HL-60/S4 (cell line): Measurements from ENCODE around the gene TDP1.

Experiments used
- in situ Hi-C: fragments of 300-500 bp; cut with MboI; formaldehyde crosslinking; loops from 2 replicates; pipeline ENCODE4 v1.14.3; 2022; ENCODE audit warnings: low sequenced_read_pairs

TDP1 gene

DNA sequence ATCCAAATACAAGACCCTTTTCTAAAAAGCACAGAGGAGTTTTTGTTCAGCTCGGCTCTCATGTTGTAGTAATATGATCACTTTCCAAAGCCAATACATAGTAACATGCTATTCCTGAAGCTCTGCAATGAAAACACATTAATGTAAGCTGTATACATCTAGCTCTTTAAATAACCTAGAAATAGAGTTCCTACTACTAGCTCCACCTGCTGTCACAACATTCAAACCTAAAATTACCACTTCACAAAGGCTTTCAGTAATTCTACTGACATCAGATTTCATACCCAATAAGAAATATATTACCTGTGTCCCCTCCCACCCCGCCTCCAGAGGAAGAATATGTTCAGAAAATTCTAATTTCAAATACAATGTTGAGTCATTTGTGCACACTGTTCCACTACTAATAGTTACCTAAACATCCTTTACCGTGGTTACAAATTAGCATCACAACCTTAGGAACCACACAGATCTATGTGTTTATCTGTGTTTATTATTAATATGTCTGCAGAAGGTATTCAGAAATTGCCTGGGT is 19.0 kb upstream of the TDP1 start:
- in situ Hi-C loops = no loop called here

DNA sequence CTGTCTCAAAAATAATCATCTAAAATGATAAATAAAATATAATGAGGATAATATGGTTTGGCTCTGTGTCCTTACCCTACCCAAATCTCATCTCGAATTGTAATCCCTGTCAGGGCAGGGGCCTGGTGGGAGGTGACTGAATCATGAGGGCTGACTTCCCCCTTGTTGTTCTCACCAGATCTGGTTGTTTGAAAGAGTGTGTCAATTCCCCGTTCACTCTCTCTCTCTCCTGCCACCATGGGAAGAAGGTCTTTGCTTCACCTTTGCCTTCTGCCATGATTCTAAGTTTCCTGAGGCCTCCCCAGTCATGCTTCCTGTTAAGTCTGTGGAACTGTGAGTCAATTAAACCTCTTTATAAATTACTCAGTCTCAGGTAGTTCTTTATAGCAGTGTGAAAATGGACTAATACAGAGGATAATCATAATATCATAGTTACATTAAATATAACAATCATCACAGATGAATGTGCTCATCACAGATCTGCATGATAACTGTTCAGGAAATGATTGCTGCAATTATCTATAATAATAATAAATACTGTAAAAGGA is 13.8 kb upstream of the TDP1 start:
- in situ Hi-C loops = no loop called here

DNA sequence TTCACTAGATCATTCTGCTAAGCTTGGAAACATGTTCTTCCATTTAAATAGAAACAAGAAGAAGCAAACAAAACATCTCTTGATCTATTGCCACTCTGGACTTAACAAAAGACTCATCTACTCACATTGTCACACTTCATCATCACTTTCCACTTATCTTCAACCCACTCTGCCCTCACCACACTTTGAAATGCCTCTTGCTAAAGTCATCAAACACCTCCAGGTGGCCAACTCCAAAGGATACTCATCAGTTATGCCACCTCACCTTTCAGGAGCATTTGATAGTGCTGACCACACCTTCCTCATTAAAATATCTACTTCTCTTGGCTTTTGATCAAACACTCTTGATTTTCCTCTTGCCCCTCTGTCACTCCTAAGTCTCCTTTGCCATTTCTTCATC is 8.4 kb upstream of the TDP1 start:
- in situ Hi-C loops = no loop called here

DNA sequence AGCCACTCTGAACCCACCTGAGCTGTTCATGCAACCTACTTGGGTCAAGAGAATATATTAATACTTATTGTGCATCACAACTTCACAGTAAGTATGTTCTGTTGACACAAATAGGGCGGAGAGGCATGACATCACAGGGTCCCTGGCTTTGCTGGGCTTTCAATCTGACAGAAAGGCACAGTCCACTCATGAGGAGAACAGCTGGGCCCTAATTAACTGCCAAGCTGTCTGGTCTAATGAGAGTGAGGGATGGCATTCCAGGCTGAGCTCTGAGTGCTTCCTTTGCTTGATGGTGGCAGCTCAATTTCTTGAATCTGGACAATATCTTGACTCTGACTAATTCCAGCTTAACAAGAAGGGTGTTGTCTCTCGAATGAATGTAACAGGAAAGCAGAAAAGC is 3.2 kb upstream of the TDP1 start:
- in situ Hi-C loops = no loop called here

DNA sequence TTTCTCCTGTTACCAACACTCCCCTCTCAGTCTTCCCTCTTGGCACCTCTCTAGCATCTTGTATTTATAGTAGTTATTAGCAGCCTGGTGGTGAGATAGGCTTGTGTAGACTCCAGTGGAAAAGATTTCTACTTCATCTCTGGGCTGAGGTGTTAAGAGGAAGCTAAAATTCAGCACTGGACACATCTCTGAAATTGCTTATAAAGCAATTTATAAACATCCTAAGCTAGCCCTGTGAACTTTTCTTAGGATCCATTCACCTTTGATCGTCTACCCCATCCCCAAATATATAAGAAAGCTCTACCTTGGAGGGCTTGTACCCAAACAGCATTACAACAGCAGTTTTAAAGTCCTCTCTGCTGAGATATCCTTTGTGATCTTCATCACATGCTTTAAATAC is 2.1 kb upstream of the TDP1 start:
- in situ Hi-C loops = no loop called here

DNA sequence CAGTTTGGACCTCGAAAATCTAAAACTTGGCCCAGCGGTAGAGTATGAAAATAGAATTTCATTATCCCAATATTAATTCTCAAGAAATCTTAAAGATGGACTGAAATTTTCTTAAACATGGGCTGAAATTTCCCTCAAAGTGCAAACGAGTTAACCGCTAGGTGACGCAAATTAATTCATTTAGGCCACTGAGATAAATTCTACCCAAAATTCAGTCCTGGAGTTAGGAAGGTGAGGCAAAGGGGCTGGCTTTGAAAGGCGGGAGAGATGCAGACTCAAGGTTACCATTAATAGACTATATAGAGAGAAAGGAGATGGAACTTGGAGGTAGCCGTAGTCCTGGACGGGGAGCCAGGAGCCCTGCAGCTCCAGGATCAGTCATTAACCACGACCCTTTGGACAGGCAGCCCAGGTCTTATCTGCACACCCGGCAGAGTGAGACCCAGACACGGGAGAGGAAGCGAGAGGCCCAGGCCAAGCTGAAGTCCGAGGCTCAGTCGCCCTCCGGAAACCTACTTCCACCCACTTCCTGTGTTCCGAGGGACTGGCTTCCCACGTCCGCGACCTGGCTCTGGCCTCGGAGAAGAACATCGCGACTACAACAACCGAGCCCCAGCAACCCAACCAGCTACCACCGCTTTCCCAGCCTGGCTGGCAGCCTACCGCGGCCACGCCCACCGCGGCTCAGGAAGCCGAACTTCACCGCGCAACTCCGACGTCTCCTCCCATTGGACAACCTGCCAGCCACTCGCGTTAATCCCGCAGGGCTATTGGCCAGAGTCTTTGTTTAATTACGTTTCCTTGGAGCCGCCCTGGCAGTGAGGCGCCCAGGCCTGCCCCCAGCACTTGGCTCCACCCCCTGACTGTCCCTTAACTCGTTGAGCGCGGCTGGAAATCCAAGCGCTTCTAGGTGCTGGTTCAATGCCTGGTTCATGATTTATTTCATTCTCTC is 1.4 kb upstream of the TDP1 start, which contains the start of gene EFCAB11:
Gene EFCAB11, minus strand, starts transcription at position 661 of the 952 bp plus-strand sequence. Its CDS starts 70 bp downstream, at position 591.
- in situ Hi-C loops = no loop called here

DNA sequence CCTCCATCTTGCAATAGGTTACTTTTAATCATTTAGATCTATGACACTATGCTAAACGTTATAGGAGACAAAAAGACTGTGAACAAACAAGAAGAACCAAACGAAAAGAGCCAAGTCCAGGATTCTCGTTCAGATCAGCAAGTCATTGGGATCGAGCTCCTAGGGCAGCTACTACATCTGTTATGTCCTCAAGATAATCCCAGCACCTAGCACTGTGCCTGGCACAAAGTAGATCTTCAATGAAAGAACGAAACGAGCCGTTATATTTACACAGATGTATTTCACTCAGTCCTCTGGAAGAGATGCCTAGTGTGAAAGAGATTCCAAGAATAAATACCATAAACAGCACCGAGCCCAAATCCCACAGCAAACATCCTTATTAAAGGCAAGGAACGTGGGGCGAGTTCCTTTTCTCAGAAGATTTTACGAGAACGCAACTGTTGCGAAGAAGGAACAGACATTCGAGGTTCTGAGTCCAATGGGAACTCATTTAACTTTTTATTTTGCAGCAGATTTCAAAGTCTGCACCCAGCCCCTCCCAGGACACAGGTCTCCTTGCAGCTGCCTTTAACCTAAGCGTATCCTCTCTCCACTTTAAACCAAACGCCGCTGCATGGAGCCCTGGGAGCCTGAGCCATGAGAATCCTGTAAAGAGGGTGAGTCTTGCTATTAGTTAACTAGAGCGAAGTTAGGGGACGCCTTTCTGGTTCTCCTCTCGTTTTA is 544 bp upstream of the TDP1 start:
- in situ Hi-C loops = no loop called here

DNA sequence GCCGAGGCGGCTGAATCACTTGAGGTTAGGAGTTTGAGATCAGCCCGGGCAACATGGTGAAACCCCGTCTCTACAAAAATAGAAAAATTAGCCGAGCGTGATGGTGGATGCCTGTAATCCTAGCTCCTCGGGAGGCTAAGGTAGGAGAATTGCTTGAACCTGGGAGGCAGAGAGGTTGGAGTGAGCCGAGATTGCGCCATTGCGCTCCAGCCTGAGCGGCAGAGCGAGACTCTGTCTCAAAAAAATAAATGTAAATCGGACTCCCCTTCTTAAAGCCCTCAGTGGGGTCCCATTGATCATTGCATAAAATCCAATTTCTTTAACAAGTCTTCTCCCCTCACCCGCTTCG is 908 bp downstream of the TDP1 start:
- in situ Hi-C loops = no loop called here

DNA sequence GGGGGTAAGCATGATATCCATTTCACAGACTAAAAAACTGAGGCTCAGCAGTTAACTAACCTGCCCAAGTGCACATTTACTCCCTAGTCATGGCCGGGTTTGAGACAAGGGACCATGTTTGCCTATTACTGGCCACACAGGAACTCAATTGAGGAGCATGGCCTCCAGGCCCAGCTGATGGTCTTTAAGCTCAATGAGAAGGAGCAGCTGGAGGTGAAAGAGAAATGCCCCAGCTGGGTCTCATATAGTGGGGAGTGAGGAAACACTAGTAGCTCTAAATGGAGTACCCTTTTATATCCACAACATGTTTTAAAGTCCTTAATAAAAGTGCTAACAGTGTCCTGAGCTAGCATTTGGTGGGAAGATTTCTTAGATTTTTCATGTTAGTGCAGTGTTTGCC is 1.6 kb downstream of the TDP1 start:
- in situ Hi-C loops = no loop called here

DNA sequence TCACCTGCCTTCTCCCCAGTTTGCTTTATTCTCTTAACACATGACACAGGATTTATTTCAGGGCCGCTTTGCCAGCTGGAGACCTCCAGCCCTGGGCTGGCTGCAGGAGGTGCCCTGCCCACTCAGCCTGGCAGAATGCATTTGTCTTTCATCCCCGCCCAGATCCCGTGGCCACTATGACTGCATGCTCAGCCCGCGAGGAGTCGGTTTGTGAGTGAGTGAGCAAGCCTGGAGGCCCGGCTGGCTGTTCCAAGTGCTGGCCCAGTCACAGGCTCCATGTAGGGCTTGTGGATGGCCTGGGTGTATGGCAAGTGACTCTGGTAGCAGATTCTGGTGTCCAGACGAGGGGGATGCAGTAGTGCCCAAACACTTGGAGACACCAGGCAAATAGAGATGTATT is 2.1 kb downstream of the TDP1 start:
- in situ Hi-C loops = no loop called here

DNA sequence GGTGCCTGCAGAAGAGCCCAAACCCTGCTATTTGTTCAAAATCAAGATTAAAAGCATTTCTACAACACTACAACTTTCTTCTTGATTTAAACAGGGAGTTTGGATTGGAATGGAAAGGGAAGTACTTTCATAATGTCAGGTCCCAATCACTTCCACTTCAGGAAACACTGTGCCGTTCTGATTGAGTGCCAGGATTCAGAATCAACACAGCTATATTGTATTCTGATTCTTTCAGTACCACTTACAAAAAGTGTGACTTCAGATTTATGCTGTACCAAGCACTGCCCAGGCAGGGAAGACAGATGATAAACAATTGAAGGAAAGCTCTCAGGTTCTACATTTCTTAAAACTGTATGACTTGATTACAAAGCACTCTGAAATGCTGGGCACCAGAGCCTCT is 3.2 kb downstream of the TDP1 start:
- in situ Hi-C loops = no loop called here

DNA sequence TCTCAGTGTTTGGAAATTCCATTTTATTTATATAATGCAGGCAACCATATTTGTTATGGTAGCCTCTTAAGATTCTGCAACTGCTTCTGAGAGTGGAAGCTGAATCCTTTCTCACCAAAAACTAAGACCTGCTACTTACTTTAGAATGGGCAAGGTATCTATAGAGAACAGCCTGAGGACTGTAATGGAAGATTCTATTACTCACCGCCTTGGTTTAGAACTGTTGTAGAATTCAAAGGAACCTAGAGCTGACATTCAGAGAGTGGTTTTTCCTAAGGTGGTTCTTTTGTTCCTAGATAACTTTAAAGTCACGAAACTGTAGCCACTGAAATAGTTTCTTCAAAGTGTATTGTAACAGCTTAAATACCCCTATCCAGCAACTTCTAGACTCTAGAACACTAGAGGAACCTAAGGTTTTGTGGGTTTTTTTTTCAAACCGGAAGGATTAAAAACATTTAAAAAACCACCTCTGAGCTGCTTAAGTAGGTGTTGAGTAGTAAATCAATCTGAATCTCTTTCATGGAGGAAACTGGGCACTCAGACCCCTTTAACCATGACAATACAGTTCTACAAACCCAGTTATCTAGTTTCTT is 4.2 kb downstream of the TDP1 start:
- in situ Hi-C loops = no loop called here

DNA sequence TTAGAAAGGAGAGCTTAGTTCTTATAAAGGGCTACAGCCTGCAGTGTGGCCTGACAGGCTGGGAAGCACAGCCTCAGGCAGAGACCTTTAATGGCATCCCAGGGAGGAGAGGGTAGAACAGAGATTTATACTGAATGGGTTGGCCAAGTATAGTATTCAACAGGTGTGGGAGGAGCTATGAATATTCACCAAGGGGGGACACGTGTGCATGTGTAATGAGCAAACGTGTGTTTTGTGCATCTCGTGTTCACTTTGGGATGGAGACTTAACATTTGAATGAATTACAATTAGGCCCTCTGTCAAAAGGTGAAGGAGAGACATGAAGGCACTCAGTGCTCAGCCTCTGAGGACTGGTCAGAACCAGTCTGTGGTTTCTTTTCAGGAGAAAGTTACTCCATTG is 5.2 kb downstream of the TDP1 start:
- in situ Hi-C loops = no loop called here

DNA sequence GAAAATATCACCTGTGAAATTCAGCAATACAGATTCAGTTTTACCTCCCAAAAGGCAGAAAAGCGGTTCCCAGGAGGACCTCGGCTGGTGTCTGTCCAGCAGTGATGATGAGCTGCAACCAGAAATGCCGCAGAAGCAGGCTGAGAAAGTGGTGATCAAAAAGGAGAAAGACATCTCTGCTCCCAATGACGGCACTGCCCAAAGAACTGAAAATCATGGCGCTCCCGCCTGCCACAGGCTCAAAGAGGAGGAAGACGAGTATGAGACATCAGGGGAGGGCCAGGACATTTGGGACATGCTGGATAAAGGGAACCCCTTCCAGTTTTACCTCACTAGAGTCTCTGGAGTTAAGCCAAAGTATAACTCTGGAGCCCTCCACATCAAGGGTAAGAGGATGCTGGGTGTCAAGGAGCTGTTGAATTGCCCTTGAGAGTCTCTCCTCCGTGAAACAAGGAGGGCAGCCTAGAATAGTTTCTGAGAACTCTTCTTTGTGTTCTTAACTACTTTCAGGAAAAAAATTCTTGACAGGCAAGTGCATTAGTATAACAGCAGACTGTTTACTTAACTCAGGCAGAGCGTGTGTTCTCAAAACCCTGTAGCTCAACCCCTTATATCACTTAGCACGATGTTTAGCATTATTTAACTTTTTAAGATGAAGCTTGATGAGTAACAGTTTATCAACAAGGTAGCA is 7.7 kb downstream of the TDP1 start:
- in situ Hi-C loops = no loop called here

DNA sequence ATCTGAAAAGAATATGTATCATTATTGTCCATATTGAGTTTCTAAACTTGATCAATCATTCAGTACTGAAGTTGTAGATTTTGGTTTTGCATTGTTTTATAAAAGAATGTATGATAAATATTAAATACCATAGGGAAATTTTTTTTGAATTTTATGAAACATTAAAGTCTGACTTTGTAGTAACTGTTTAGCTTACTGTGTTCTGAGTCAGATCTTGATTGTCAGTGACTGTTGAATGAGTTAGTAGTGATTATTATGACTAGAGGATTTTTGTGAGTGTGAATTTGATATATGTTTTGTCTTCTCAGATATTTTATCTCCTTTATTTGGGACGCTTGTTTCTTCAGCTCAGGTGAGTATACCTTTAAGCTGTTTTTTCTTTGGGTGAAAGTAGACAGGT is 10.1 kb downstream of the TDP1 start:
- in situ Hi-C loops = no loop called here

DNA sequence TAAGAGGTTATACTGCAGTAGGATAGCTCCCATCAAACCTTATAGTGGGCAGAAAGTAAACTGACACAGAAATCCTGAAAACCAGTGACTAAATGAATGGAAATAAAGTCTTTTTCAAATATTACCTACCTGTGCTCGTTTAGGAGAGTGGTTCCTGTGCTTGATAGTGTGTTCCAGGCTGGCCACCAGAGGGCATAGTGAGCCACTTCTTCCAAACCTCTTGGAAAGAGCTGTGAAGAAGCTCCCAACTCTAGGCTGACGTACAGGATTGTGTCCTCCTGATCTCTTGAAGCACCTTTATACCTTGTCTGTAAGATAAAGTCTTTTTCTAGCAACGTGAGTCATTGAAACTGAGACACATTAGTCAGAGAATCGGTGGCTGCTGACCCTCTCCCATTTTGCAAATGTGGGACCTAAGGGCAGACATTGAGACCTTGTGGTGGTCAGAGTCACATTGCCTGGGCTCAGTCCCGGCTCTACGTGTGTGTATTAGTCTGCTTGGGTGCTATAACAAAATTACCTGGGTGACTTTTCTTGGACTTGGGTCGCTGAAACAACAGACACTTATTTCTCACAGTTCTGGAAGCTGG is 17.6 kb downstream of the TDP1 start:
- in situ Hi-C loops = no loop called here

DNA sequence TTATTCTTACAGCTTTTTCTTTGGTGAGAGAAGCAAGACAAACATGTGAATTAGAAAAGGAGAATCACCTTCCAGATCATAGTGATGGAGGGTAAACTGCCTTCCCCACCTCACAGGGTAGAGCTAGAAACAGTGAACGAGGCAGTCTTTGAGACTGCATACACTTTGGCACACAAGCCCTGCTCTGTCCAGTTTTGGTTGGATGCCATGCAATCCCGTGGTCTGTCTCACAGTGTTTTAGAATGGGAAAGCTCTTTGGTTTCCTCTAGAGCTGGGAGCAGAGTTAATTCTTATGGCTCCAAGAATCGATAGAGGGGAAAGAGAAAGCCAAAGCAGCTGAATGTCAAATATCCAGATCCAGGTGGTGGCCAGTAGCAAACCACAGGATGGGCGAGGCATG is 21.9 kb downstream of the TDP1 start:
- in situ Hi-C loops = loop anchor here (25.0 kb wide), 1 partner anchor 260 kb away; no protein-coding TSS in a partner anchor

DNA sequence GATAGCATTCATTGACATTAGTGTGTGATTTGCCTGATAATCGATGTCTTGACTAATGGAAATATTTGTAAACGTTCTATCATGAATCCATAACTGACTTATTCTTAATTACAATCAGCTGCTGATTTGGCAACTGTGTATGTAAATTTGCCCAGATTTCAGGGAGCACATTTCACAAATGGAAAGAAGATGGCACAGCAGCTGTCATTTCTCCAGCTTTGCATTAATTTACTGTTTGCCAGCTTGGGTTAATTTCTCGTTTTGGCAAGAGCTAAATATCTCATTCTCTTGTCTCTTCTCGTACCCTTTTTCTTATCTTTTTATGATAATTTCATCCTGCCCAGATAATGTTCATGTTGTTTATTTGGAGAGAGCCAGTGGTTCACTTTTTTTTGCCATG is 22.9 kb downstream of the TDP1 start:
- in situ Hi-C loops = loop anchor here (25.0 kb wide), 1 partner anchor 259 kb away; no protein-coding TSS in a partner anchor

DNA sequence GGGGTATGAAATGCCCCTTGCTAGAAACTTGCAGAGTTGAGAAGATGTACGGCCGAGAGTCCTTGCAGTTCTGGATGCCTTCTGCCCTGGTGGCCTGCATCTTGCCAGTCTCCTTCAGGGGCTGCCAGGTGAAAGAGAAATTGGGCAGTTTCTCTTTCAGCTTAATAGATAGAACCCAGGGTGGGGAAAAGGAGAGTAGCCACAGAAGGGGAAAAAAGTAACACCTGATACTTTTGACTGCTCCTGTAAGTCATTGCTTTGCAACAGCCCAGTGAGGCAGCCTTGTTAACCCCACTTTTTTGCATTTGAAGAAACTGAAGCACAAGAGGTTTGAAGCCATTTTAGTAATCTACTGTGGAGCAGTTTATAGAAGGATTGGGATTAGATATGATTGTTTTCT is 27.6 kb downstream of the TDP1 start:
- in situ Hi-C loops = loop anchor here (25.0 kb wide), 1 partner anchor 254 kb away; no protein-coding TSS in a partner anchor
